ENCODE measurements around the gene FBXO27.

FBXO27 gene

GRCh38 chr19:39067104-39067503, 34.8 kb upstream of the FBXO27 start:
- Histone ChIP-seq H3K9me3 (replicated peaks; ENCODE audit: insufficient read depth, low read length) (no peaks in the 10 kb centered on the region), H3K79me2 (ENCODE audit: low read length) (no peaks in the 10 kb centered on the region), H3K27ac (ENCODE audit: low read length) (no peak overlapping the region), H3K4me2 (ENCODE audit: low read depth, low read length) (no peak overlapping the region), H3K9ac (ENCODE audit: low read length) (no peak overlapping the region), H3K4me1 (ENCODE audit: low read length) (no peaks in the 10 kb centered on the region), H4K20me1 (ENCODE audit: insufficient read depth, low read length) (no peaks in the 10 kb centered on the region), H3K27me3 (replicated peaks; ENCODE audit: insufficient read depth, low read length) (peaks cover 23% of the 10 kb centered on the region), H3K4me3 (ENCODE audit: low read length) (no peak overlapping the region), H2AFZ (ENCODE audit: low read length) (no peak overlapping the region), H3K9me2 (replicated peaks; ENCODE audit: insufficient read depth, low read length) (no peaks in the 10 kb centered on the region), H3K36me3 (replicated peaks; ENCODE audit: insufficient read depth, low read length) (no peaks in the 10 kb centered on the region), H3F3A (ENCODE audit: insufficient read depth, low read length) (no peaks in the 10 kb centered on the region)
- TF ChIP-seq EZH2phosphoT487 (IDR thresholded peaks at IDR 0.05; ENCODE audit: low read length) (no peak), EZH2 (optimal IDR thresholded peaks at IDR 0.05; ENCODE audit: low read depth, low read length) (no peak)
- TF ChIP-seq, protein P1, sequence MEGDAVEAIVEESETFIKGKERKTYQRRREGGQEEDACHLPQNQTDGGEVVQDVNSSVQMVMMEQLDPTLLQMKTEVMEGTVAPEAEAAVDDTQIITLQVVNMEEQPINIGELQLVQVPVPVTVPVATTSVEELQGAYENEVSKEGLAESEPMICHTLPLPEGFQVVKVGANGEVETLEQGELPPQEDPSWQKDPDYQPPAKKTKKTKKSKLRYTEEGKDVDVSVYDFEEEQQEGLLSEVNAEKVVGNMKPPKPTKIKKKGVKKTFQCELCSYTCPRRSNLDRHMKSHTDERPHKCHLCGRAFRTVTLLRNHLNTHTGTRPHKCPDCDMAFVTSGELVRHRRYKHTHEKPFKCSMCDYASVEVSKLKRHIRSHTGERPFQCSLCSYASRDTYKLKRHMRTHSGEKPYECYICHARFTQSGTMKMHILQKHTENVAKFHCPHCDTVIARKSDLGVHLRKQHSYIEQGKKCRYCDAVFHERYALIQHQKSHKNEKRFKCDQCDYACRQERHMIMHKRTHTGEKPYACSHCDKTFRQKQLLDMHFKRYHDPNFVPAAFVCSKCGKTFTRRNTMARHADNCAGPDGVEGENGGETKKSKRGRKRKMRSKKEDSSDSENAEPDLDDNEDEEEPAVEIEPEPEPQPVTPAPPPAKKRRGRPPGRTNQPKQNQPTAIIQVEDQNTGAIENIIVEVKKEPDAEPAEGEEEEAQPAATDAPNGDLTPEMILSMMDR (IDR thresholded peaks at IDR 0.05; ENCODE audit: low read length), result no peak
- DNase-seq, result no peak

GRCh38 chr19:39065928-39066327, 33.6 kb upstream of the FBXO27 start:
- TF ChIP-seq, protein P1 (IDR thresholded peaks at IDR 0.05; ENCODE audit: low read length), result no peak
- TF ChIP-seq EZH2phosphoT487 (IDR thresholded peaks at IDR 0.05; ENCODE audit: low read length) (no peak), EZH2 (optimal IDR thresholded peaks at IDR 0.05; ENCODE audit: low read depth, low read length) (no peak)
- Histone ChIP-seq H3K4me2 (ENCODE audit: low read depth, low read length) (no peak overlapping the region), H3K9ac (ENCODE audit: low read length) (no peak overlapping the region), H3K9me2 (replicated peaks; ENCODE audit: insufficient read depth, low read length) (no peaks in the 10 kb centered on the region), H3K9me3 (replicated peaks; ENCODE audit: insufficient read depth, low read length) (no peaks in the 10 kb centered on the region), H3K79me2 (ENCODE audit: low read length) (no peaks in the 10 kb centered on the region), H3K27me3 (replicated peaks; ENCODE audit: insufficient read depth, low read length) (peaks cover 23% of the 10 kb centered on the region), H3F3A (ENCODE audit: insufficient read depth, low read length) (no peaks in the 10 kb centered on the region), H3K4me1 (ENCODE audit: low read length) (no peaks in the 10 kb centered on the region), H3K4me3 (ENCODE audit: low read length) (no peak overlapping the region), H3K27ac (ENCODE audit: low read length) (no peak overlapping the region), H2AFZ (ENCODE audit: low read length) (no peak overlapping the region), H4K20me1 (ENCODE audit: insufficient read depth, low read length) (no peaks in the 10 kb centered on the region), H3K36me3 (replicated peaks; ENCODE audit: insufficient read depth, low read length) (no peaks in the 10 kb centered on the region)
- no peak for DNase-seq

- H3K4me2 ChIP-seq (ENCODE audit: low read depth, low read length), result no peak overlapping the region
- H3K9ac ChIP-seq (ENCODE audit: low read length), result no peak overlapping the region
- H2AFZ ChIP-seq (ENCODE audit: low read length), result no peak overlapping the region
- H3K36me3 ChIP-seq (replicated peaks; ENCODE audit: insufficient read depth, low read length), result no peaks in the 10 kb centered on the region
- no peaks in the 10 kb centered on the region for H4K20me1 ChIP-seq (ENCODE audit: insufficient read depth, low read length)
- H3K79me2 ChIP-seq (ENCODE audit: low read length), result no peaks in the 10 kb centered on the region
- H3K4me3 ChIP-seq (ENCODE audit: low read length), result no peak overlapping the region
- H3K4me1 ChIP-seq (ENCODE audit: low read length), result no peaks in the 10 kb centered on the region
- DNase-seq, result no peak
- H3K9me3 ChIP-seq (replicated peaks; ENCODE audit: insufficient read depth, low read length), result no peaks in the 10 kb centered on the region
- H3K9me2 ChIP-seq (replicated peaks; ENCODE audit: insufficient read depth, low read length), result no peaks in the 10 kb centered on the region
- peaks cover 29% of the 10 kb centered on the region for H3K27me3 ChIP-seq (replicated peaks; ENCODE audit: insufficient read depth, low read length)
- TF ChIP-seq, protein P1 (IDR thresholded peaks at IDR 0.05; ENCODE audit: low read length), result no peak
- TF ChIP-seq EZH2phosphoT487 (IDR thresholded peaks at IDR 0.05; ENCODE audit: low read length) (no peak), EZH2 (optimal IDR thresholded peaks at IDR 0.05; ENCODE audit: low read depth, low read length) (no peak)
- H3K27ac ChIP-seq (ENCODE audit: low read length), result no peak overlapping the region
- no peaks in the 10 kb centered on the region for H3F3A ChIP-seq (ENCODE audit: insufficient read depth, low read length)
These were observed 32.1 kb upstream of the FBXO27 start for GRCh38 chr19:39064405-39064804.

All from MM.1S (cell line).